GM19240 (cell line): ENCODE measurements around the gene HOXA7.

Experiments used
- DNase-seq: peaks from one replicate; pipeline ENCODE4 v3.0.0; 2011; ENCODE audit warnings: low spot score; ENCODE audit not compliant: insufficient read length

Gene HOXA7

DNA sequence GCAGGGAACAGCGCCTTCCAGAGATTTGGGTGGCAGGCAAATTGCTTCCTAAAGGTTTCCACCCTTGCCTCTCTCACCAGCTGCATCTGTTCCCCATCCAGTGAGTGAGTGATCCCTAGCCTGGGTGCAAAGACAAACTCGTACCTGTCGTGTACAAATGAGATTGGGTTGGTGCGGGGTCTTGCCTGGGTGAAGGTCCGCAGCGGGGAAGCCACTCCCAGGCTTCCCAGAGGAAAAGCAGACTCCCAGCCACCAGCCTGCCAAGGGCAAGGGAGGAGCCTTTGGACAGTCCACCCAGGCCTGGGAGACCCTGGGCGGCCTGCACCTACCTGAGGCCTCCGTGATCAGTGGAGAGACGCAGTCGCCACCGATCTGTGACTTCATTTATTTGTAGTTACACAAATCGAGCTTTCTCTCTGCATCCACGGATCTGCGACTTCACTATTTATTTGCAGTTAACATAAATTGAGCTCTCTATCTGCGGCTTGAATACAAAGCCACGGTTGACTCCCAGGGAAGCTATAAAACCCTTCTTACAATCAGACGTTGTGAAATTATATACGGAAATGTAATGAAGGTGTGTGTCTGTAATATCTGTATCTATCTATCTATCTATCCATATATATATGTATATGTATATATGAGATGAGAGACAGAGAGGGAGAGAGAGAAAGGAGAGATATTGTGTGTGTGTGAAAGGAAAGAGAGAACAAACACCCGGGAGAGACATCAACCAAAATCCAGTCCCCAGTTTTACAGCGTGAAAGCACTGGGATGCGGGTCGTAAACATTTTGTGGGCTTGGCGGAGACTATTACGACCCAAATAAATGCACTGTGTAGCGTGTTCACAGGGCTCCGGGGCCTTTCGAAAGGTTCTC, 3.0 kb upstream of the HOXA7 start:
- no peak for DNase-seq

DNA sequence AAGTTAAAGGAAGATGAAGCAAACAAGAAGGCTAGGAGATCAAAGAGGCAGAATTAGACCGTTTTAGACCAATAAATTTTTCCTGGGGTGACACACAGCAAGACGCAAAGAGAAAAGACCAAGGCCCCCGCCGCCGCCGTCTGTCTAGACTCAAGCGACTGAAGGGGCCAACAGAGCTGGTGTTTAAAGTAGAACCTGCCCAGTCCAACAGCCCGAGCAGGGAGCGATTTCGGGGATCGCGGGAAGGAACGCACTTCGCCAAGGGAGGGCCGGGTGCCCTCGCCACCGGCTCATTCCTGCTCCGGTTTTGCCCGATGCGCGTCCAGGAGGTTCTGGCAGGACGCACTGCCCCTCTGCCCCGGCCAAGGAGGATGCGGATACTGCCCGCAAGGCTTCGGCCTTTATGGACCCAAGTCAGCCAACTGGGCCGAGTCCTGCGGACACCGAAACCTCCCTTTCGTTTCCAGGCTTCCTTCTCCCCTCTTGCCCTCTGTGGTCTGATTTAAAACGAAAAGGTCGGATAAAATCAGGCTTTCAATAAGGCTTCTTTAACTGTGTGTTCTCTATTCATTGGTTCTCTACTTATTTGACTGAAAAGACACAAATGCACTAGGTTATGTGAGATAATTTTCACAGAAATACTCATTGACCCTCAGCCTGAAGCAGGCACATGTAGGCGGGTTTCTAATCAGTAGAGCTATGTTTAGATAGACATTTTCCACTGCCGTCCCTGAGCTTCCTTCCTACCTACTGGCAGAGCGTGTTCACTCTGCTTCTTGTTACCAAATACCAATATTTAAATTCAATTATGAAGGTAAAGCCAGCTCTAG, 2.2 kb upstream of the HOXA7 start:
- DNase-seq, result no peak

DNA sequence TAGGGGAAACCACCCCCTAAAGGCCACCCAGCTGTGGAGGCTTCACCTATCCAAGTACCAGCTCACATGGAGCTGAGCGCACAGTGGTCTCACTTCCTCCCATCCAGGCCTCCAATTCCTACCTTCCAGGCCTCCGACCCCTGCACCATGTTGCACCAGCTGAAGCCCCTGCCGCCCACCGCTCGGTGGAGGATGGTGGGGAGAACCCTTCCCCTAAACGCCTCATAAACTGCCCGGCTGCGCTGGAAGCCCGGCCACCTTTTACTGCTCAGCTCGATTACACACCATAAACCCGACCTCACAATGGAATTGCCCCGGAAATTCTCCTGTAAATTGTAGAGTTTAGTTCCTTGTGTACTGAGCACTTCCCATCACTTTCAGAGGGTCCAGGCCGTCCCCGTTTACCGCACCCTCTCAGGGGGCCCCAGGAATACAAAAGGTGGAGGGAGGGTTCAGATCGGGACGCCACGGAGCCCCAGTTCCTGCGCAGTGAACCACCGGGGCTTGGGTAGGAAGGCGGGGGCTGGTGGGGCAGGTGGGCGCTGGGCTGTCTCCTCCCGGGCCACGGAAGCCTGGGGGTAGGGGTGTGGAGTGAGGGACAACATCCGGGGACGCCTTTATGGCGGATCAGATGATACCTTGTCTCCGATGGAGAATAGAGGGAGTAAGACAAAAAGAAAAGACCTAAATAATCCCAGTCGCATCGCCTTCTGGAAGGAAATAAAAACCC, 1.4 kb upstream of the HOXA7 start:
- DNase-seq, result no peak

DNA sequence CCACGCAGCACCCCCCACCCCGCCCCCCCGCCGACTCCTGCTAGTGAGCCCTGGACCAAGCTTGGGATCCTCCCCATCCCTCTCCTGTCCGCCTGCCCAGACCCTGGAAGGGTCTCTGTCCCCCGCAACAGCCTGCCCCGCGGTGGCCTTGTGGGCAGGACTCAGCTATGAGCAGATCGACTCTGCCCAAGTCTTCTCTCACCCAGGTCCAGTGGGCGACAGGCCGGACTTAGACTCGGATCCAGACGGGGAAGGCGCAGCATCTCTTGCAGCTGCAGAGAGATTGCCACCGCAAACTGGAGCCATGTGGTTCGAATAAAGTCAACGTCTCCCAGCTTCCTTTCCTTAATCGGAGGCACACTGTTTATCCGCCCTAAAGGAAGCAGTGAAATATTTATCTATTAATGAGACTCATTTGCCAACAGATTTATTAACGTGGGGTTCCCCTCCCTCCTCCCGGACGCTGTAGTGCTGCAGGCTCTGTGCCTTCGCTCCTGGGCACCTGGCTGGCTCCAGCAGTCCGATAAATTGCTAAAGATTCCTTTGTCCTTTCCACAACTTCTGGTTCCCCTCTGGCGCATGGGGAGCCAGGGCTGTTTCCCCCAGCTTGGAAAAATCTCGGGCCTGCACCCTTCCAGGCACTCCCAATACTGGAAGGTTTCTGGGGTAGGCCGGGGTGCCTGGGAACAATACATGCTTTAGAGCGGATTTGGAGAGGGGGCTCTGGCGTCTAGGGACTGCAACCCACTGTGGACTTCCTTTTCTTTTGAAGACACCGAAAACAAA, 634 bp upstream of the HOXA7 start:
- DNase-seq, result no peak

DNA sequence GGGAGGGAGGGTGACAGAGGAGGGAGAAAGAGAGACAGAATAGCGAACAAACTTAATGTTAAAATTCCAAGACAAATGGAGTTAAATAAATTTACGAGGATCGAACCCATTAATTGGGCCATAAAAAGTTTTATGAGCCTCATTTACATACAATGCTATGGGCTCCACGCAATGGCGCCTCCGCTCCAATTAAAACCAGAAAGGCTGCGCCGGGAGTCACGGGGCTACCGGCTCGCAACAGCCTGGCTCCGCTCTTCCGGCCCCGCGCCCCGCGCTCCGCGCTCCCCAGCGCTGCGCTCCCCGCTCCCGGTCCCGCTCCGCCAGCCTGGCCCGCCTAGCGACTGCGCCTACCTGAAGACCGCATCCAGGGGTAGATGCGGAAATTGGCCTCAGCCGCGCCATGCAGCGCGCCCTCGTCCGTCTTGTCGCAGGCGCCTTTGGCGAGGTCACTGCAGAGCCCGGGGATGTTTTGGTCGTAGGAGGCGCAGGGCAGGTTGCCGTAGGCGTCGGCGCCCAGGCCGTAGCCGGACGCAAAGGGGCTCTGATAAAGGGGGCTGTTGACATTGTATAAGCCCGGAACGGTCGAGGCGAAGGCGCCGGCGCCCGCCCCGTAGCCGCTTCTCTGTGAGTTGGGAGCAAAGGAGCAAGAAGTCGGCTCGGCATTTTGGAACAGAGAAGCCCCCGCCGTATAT, 513 bp downstream of the HOXA7 start:
- DNase-seq, result no peak

DNA sequence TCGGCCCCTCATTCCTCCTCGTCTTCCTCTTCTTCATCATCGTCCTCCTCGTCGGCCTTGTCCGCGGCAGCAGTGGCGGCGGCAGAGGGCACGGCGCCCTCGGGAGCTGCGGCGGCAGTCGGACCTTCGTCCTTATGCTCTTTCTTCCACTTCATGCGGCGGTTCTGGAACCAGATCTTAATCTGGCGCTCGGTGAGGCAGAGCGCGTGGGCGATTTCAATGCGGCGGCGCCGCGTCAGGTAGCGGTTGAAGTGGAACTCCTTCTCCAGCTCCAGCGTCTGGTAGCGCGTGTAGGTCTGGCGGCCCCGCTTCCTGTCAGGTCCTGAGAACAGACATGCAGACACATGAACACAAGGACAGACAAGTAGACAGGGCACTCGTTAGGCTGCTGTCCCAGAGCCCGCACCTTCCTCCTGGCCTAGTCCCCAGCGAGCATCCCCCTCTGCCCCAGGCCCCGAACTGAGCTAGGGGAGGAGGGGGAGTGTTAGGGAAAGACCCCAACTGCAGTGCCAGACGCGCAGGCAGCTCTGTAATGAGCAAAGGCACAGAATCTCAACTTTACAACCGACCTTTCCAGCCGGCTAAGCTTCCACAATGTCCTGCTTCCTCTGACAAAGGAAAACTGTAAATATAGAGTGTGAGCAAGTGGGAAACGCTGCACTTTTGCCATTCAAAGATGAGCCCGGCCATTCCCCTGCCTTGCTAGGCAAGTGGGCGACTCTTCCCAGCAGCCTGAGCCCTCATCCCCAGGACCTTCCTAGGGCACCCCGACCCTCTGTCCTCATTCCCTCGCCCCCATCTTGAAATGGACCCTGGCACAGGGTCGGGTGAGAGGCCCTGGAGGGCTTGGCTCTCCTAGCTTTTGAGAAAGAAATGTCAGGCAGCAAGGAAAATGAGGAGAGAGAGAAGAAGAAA, 1.3 kb downstream of the HOXA7 start:
- no peak for DNase-seq

DNA sequence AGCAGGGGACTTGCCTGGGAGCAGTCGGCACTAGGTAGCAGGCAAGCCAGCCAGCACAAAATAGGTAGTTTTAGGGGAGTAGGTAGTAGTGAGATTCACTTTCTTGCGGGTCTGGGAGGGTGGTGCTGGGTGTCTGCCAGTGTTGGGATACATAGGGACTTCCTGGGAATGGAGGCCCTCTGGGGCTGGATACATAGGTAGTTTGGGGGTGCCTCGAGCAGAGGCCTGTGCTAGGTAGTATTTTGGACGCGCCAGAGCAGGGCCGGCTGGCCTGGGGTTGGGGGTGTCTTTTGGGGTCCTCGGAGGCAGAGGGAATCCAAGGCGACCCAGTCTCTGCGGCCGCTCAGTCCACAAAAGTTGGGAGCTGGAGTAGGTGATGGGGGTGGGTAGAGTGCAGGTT, 2.1 kb downstream of the HOXA7 start:
- no peak for DNase-seq

DNA sequence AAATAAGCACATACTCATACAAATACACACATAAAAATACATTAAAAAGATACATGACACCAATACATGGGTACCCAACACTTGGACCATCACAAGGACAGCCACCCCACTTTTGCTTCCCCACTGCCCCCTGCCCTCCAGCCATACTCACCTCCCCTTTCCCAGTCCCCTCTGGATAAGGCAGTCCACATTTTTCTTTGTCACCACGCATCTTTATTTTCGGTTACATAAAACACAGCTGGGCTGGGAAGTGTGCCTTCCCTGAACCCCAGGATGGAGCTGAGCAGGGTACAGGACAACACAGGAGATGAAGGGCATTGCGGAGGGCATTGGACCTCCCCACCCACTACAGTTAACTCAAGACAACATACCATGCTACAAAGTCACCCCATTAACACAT, 2.9 kb downstream of the HOXA7 start:
- DNase-seq, result no peak

DNA sequence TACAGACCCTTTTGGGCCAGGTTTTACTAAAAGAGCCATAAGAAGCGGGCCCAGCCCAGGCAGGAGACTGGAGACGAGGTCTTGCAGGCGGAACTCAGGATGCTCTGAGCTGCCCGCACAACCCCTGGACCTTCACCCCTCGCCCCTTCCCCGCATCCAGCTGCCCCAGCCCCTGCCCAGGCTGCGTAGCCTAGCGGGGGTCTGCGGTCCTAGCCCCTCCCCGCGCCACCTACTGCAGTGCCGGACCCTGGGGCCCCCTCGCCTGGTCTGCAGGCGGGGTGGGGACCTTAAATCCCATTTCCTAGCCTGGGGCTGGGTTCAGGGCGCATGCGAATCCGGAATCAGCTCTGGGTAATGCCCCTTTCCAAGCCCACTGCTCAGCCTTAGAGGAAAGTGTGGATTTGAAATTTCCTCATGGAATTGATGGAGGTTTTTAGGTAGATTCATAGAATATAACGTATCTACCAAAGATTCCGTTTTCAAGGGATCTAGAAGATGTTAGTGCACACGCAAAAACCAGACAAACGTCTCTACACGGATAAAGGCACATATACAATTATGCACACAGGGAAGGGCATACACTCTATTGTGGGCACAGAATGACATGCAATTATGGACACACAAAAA, 3.5 kb downstream of the HOXA7 start:
- DNase-seq, result no peak

DNA sequence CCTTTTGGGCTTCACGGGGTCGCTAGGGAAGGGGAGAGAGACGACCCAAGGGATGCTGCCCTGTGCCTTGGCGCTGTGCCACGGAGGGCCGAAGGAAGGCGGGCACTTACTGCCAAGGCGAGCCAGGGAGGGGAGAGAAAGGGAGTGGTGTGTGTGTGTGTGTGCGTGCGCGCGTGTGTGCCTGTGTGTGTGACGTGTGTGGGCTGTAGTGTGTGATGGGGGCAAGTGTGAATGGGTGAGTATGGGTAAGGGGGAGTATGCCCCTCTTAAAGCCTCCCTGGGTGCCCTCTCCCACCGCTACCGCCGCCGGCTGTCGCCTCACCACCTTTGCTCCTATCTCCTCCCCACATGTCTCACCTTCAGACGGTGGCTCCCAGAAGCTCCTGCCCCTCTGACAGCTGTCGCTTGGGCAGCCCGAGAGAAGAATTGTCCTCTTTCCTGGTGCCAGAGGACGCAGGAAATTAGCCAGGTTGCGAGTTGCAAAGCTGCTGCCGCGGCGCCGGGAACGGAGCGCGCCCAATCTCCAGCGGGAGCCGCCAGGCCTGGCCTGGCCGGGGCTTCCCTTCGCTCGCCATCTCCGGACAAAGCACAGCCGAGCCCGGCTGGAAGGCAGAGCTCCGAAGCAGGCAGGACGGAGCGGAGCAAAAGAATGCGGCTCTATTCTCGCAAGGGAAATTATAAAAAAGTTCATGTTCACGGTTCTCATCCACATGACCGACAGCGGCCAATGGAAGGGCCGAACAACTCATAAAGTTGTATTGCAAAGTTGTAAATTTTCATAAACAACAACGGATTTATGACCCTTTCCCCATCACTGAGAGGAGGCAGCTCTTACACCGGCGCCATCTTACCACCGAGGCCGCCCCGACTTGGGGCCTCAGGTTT, 4.3 kb downstream of the HOXA7 start, which contains the start of gene HOXA3:
HOXA3 (minus strand) TSS at position 653 of the 885 bp plus-strand sequence. CDS start 41,943 bp downstream, outside the sequence.
- DNase-seq, result no peak

DNA sequence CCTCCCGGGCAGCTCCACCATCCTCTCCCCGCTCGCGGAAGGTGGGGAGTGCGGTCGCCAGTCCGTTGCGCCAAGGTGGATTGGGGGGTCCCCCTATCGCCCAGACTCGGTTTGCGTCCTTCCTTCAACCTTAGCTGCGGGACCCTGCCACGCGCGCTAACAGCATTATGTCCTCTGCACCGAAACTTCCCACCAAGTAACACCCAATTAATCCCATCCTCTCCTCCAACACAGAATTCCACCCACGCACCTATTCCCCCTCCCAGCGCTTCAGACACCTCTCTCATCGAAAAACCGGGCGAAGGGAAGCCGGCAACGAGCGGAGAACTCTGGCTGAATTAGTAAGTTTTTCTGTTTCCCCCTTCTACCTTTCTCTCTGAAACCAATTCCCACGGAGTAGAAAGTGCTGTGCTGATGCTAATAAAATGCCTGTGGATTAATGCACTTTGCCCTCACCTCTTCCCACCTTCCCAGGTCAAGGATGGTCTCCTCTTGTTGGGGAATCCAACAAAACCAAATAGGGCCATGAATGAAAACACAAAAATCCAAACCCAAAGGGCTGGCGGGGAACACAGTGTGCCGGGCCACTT, 5.0 kb downstream of the HOXA7 start:
- DNase-seq, result no peak

DNA sequence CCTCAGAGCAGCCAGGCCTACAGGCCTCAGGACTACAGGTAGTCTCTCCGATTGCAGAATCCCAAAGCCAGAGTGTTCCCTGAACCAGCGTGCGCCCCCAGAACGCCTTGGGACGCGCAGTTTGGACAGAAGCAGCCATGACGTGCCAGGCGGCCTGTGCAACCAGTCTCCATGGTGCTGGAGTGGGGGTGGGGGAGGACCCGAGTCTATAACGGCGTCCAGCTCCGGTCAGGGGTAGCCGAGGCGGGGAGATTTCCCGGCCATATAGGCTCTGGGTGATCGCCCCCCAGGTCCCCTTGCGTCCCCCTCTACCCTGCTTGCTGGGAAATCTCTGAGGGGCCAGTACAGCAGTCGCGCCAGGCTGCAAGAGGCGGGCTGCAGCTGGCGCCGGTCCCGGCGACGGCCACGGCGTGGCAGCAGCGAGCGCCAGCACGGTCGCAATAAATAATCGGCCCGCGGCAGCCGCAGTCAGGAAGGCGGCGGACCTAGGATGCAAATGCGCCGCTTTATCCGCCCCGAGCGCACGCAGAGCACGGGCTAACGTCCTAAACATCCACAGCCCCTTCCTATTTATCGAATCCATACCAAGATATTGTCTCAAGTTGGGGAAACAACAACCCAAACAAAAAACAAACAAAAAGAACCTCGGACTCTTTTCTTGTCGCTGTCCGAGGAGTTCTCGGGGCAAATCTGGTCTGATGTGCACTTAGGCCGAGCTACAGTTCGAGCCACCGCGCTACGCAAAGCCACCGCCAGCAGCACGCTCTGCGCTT, 5.7 kb downstream of the HOXA7 start:
- DNase-seq, result peak; percentile 80

DNA sequence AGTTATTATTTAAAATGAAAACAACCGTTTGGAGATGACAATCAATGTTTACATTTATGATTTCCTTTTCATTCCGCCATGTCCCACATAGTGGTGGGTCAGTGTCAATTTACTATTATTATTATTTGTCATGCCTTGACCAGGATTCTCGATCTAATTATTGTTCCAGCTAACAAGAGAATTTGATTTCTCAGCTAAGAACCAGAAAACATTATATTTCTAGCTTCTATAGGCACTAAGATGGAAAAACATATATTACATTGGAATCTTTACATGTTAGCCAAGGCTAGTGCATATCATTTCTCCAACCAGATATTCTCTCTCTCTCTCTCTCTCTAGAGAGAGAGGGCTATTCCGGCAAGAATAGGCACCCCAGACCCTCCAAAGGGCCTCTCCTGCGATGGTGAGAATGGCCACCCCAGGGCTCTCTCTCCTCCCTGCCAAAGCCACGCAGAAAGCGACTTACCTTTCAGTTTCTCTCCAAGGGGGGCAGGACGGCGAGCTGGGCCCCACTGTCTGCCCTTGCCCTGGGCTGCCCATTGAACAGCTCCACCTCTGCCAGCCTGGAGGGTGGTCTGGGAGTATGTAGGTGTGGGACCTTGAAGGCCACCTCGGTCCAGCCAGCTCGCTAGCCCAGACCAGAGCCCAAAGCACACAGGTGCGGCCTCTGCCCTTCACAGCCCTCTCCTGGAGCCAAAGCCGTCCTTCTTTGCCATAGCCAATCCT, 6.5 kb downstream of the HOXA7 start:
- no peak for DNase-seq

DNA sequence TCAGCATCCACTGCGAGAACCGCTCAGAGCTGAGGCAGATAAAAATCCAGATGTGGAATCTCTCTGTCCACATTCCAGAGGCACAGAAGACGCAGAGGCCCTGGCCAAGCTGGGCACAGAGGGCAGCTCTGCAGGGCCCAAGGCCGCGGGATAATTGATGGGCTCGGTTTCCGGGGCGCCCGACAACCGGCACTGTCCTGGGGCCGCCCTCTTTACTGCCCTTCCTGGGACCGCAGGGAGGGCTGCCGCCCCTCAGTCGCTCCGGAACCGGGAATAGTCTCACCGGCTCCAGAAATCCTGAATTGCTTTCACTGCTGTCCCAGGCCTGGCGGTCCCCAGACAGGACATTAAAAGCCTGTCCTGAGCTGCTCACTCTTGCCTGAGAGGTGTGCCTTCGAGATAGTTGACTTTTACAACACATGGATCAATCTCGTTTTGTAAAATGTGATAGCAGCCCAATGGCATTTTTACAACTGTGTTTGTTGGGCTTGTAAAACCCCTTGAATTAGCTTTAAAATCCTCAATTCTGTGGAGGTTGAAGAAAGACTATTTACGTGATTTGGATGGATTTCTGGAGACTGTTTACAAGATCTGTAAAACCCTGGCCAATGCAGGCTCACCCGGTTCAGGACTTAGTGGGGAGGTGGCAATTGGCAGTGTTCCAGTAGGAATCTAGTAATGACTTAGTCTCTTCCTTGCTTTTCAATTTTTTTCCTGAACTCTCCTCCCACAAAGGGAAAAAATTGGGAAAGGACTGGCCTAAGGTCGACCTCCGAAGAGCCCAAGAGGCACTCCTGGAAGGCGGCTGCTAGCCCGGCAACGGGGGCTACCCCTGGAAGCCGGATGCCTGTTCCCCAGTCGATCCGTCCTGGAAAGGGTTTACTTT, 7.5 kb downstream of the HOXA7 start:
- DNase-seq, result no peak
